Measurements from ENCODE around the gene CEP120. TPM values are rescaled to one million over a fixed set of nuclear protein-coding genes. Genes with fewer than 3 reads are reported as not detected.

Gene CEP120
- total RNA-seq, 3 donors from 2014 or later (not counting 1 experiment from before 2014, with no cell fraction given) = 51.2 to 58.9 (median 54.6) TPM

DNA sequence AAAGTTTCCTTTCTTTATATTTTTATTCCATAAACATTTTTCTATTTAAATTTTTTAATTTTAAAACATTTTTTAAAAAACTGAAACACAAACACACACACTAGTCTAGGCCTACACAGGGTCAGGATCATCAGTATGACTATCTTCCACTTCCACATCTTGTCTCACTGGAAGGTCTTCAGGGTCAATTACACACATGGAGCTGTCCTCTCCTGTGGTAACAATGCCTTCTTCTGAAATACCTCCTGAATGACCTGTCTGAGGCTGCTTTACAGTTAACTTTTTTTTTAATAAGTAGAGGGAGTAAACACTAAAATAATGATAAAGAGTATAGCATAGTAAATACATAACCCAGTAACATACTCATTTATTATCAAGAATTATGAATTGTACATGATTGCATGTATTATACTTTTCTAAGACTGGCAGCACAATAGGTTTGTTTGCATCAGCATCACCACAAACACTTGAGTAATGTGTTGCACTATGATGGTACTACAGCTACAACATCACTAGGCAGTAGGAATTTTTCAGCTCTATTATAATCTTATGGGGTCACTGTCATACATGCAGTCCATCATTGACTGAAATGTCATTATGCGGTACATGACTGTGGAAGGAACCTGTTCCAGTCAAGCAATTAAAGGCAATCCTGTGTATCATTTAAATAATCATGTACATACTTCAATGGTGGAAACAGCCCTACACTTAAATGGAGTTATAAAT lies 17.4 kb upstream of the CEP120 start:
- Mint-ChIP-seq H3K4me1 (no peaks in the 10 kb centered on the region), H3K4me3 (no peak overlapping the region), H3K36me3 (no peaks in the 10 kb centered on the region), H3K27me3 (ENCODE audit: low read depth in 2 of 2) (peaks cover 3 to 10% of the 10 kb centered on the region in 2 donors), H3K9me3 (no peaks in the 10 kb centered on the region), H3K27ac (no peak overlapping the region)
- Histone ChIP-seq H3K9me3 (ENCODE audit: control insufficient read depth, insufficient read depth, low read length) (no peaks in the 10 kb centered on the region), H3K4me1 (ENCODE audit: control insufficient read depth, insufficient read depth, low read length) (no peaks in the 10 kb centered on the region), H3K27me3 (ENCODE audit: control insufficient read depth, insufficient read depth, low read length) (peaks cover 2% of the 10 kb centered on the region), H3K27ac (ENCODE audit: low read length) (no peak overlapping the region), H3K4me3 (ENCODE audit: low read length) (no peak overlapping the region), H3K36me3 (ENCODE audit: control insufficient read depth, insufficient read depth, low read length) (no peaks in the 10 kb centered on the region)
- intact Hi-C loops (cut with micrococcal nuclease) = no loop called here
- 100% methylated on average over 1 of the region's 1 CpG for WGBS (ENCODE audit: insufficient coverage)
- TF ChIP-seq, protein P1, sequence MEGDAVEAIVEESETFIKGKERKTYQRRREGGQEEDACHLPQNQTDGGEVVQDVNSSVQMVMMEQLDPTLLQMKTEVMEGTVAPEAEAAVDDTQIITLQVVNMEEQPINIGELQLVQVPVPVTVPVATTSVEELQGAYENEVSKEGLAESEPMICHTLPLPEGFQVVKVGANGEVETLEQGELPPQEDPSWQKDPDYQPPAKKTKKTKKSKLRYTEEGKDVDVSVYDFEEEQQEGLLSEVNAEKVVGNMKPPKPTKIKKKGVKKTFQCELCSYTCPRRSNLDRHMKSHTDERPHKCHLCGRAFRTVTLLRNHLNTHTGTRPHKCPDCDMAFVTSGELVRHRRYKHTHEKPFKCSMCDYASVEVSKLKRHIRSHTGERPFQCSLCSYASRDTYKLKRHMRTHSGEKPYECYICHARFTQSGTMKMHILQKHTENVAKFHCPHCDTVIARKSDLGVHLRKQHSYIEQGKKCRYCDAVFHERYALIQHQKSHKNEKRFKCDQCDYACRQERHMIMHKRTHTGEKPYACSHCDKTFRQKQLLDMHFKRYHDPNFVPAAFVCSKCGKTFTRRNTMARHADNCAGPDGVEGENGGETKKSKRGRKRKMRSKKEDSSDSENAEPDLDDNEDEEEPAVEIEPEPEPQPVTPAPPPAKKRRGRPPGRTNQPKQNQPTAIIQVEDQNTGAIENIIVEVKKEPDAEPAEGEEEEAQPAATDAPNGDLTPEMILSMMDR (IDR thresholded peaks at IDR 0.05) = no peak
- no peak for DNase-seq
- ATAC-seq = no peak

DNA sequence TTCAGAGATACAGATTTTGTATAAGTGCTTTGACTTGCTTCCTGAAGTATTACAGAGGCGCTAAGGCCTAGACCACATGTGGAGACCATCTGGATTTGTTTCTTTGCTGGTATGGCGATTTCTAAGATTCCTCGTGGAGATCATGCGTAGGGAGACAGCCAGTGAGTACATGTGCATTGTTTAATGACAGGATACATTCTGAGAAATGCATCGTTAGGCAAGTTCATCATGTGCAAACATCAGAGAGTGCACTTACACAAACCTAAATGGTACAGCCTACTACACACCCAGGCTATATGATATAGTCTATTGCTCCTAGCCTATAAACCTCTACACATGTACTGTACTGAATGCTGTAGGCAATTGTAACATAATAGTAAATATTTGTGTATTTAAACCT lies 16.5 kb upstream of the CEP120 start:
- no peak overlapping the region for H3K4me3 ChIP-seq (ENCODE audit: low read length)
- H3K9me3 ChIP-seq (ENCODE audit: control insufficient read depth, insufficient read depth, low read length) = no peaks in the 10 kb centered on the region
- TF ChIP-seq, protein P1 (IDR thresholded peaks at IDR 0.05) = no peak
- no peak for ATAC-seq
- no peaks in the 10 kb centered on the region for H3K36me3 ChIP-seq (ENCODE audit: control insufficient read depth, insufficient read depth, low read length)
- H3K27me3 ChIP-seq (ENCODE audit: control insufficient read depth, insufficient read depth, low read length) = no peaks in the 10 kb centered on the region
- no peaks in the 10 kb centered on the region for H3K4me1 ChIP-seq (ENCODE audit: control insufficient read depth, insufficient read depth, low read length)
- 95% methylated on average over 5 of the region's 5 CpGs for WGBS (ENCODE audit: insufficient coverage)
- Mint-ChIP-seq H3K27ac (no peak overlapping the region), H3K4me1 (no peaks in the 10 kb centered on the region), H3K9me3 (no peaks in the 10 kb centered on the region), H3K27me3 (ENCODE audit: low read depth in 2 of 2) (peaks cover 3 to 7% of the 10 kb centered on the region in 2 donors), H3K36me3 (no peaks in the 10 kb centered on the region), H3K4me3 (no peak overlapping the region)
- DNase-seq = no peak
- H3K27ac ChIP-seq (ENCODE audit: low read length) = no peak overlapping the region
- intact Hi-C loops (cut with micrococcal nuclease) = no loop called here

DNA sequence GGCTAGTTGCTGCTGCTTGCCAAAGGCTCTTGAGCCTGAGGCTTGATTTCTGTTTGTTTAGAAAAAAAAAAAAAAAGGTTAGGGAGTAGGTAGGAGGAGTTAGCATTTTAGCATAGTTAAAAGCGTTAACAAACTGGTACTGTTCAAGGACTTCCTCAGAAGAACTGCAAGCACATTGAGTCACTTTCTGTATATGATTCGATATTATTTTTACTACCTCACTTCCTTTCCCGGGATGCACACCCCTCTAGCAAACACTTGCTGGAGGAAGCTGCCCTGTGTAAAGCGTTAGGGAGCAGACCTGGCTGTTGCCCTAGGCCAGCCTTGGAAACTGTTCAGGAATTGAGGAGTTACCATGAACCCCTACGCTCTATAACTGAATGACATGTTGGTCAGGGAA lies 15.7 kb upstream of the CEP120 start:
- H3K9me3 ChIP-seq (ENCODE audit: control insufficient read depth, insufficient read depth, low read length) = no peaks in the 10 kb centered on the region
- peak in 1 of 2 donors; percentile 20 for DNase-seq
- TF ChIP-seq, protein P1 (IDR thresholded peaks at IDR 0.05) = no peak
- no peaks in the 10 kb centered on the region for H3K4me1 ChIP-seq (ENCODE audit: control insufficient read depth, insufficient read depth, low read length)
- 76% methylated on average over 5 of the region's 5 CpGs for WGBS (ENCODE audit: insufficient coverage)
- intact Hi-C loops (cut with micrococcal nuclease) = no loop called here
- peaks cover 5 to 7% of the 10 kb centered on the region in 2 donors for H3K27me3 Mint-ChIP-seq (ENCODE audit: low read depth in 2 of 2)
- no peak overlapping the region for H3K4me3 Mint-ChIP-seq
- no peak overlapping the region for H3K27ac ChIP-seq (ENCODE audit: low read length)
- no peaks in the 10 kb centered on the region for H3K36me3 ChIP-seq (ENCODE audit: control insufficient read depth, insufficient read depth, low read length)
- H3K4me3 ChIP-seq (ENCODE audit: low read length) = no peak overlapping the region
- no peak for ATAC-seq
- no peak overlapping the region for H3K27ac Mint-ChIP-seq
- no peaks in the 10 kb centered on the region for H3K9me3 Mint-ChIP-seq
- H3K27me3 ChIP-seq (ENCODE audit: control insufficient read depth, insufficient read depth, low read length) = no peaks in the 10 kb centered on the region
- no peaks in the 10 kb centered on the region for H3K36me3 Mint-ChIP-seq
- no peaks in the 10 kb centered on the region for H3K4me1 Mint-ChIP-seq

- DNase-seq = peak in 1 of 2 donors; percentile 8
- Mint-ChIP-seq H3K27ac (no peak overlapping the region), H3K4me3 (no peak overlapping the region), H3K27me3 (ENCODE audit: low read depth in 2 of 2) (peaks cover 5 to 7% of the 10 kb centered on the region in 2 donors), H3K9me3 (no peaks in the 10 kb centered on the region), H3K36me3 (no peaks in the 10 kb centered on the region), H3K4me1 (no peaks in the 10 kb centered on the region)
- Histone ChIP-seq H3K27me3 (ENCODE audit: control insufficient read depth, insufficient read depth, low read length) (peaks cover 2% of the 10 kb centered on the region), H3K27ac (ENCODE audit: low read length) (no peak overlapping the region), H3K36me3 (ENCODE audit: control insufficient read depth, insufficient read depth, low read length) (no peaks in the 10 kb centered on the region), H3K9me3 (ENCODE audit: control insufficient read depth, insufficient read depth, low read length) (no peaks in the 10 kb centered on the region), H3K4me1 (ENCODE audit: control insufficient read depth, insufficient read depth, low read length) (no peaks in the 10 kb centered on the region), H3K4me3 (ENCODE audit: low read length) (no peak overlapping the region)
- TF ChIP-seq, protein P1 (IDR thresholded peaks at IDR 0.05) = no peak
- WGBS (ENCODE audit: insufficient coverage) = 77% methylated on average over 2 of the region's 2 CpGs
- no peak for ATAC-seq
- intact Hi-C loops (cut with micrococcal nuclease) = no loop called here
These were observed 15.0 kb upstream of the CEP120 start for GRCh38 chr5:123438244-123438643.

Measured in natural killer cell (primary cell).